Occipital lobe (tissue), 2 donors: ENCODE data around the gene CFAP74. TPM values are rescaled to one million over a fixed set of nuclear protein-coding genes. Genes with fewer than 3 reads are reported as not detected.

Source experiments
- DNase-seq: peaks from one replicate; lab custom pipeline; 2025; lab: John Stamatoyannopoulos, UW
- total RNA-seq: library from RNA; depleted of rRNA; stranded (reverse); fragments of >200 nt; gene quantifications from one replicate; pipeline ENCODE4 v1.2.3, GENCODE V29; 2014

Gene CFAP74
- total RNA-seq, 1 donor from 2014 or later, result 0.47 TPM

DNA sequence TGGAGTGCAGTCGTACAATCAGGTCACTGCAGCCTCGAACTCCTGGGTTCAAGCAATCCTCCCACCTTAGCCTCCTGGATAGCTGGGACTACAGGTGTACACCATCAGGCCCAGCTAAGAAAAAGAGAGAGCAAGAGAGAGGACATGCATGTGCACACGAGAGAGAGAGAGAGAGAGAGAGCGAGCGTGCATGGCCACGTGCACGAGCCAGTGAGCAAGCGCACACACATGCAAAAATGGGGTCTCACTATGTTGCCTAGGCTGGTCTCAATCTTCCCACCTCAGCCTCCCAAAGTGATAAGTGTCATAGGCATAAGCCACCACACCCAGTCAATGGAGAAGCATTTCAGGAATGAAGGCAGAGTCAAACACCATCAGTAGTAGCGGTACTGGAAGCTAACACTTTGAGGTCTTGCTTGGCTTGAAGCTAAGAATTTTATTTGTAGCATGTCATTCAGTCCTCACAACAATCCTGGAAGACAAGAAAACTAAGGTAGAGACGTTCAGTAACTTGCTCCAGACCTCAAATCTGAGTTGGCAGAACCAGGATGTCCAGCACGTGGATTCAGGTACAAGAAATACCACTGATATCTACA, 127.2 kb downstream of the CFAP74 start:
- no peak for DNase-seq

DNA sequence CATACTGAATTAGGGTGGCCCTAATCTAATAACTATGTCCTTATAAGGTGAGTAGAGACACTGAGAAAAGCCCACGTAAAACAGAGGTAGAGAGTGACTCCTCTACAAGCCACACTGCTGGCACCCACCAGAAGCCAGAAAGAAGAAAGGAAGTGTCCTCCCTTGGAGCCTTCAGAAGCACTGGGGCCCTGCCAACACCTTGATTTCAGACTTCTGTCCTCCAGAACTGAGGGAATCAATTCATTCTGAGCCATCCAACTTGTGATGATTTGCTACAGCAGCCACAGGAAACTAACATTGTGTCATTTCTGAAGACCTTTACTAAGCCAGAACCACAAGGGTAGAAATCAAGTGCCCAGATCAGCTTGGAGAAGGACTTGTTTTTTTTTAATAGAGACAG, 127.7 kb downstream of the CFAP74 start:
- DNase-seq, result no peak

DNA sequence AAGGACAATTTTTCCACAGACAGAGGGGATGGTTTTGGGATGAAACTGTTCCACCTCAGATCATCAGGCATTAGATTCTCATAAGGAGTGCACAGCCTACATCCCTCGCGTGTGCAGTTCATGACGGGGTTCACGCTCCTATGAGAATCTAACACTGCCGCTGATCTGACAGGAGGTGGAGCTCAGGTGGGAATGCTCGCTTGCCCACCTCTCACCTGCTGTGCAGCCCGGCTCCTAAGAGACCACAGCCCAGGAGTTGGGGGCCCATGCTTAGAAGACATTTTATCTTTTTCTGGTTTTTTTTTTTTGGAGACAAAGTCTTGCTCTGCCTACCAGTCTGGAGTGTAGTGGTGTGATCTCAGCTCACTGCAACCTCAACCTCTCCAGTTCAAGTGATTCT, 128.7 kb downstream of the CFAP74 start:
- DNase-seq, result no peak

- DNase-seq, result no peak
These were observed 130.4 kb downstream of the CFAP74 start for GRCh38 chr1:1873186-1873585.

GRCh38 chr1:1872329-1872994, 131.1 kb downstream of the CFAP74 start:
- DNase-seq, result no peak

Other genes starting within 250 kb of the CFAP74 start
- 20.4 TPM for gene NADK, start 225.3 kb downstream of the CFAP74 start, total RNA-seq
- gene GNB1, start 112.7 kb downstream of the CFAP74 start, total RNA-seq, result 144 TPM
- not detected for gene CALML6, start 88.5 kb downstream of the CFAP74 start, total RNA-seq
- 1.1 TPM for gene TMEM52, start 84.5 kb downstream of the CFAP74 start, total RNA-seq
- 0.62 TPM for gene GABRD, start 15.6 kb upstream of the CFAP74 start, total RNA-seq
- gene PRKCZ, start 46.6 kb upstream of the CFAP74 start, total RNA-seq, result 58.3 TPM
- 20.3 TPM for gene FAAP20, start 191.0 kb upstream of the CFAP74 start, total RNA-seq
- 19.3 TPM for gene SKI, start 224.5 kb upstream of the CFAP74 start, total RNA-seq